Esophagus muscularis mucosa (tissue), 3 donors: ENCODE data around the gene VRK3.
"Not testable (repeated sequence)": the region's sequence is repeated elsewhere in the genome, so short reads cannot be mapped to it uniquely, and the experiment has no call there.

Experiments
- CTCF ChIP-seq, 3 experiments: fragments of 200-600 bp in 2 of 3; fragments of 450-650 bp in 1 of 3; sonication (generic) in 2 of 3; IDR thresholded peaks; one replicate each; pipeline ENCODE4 v1.5.1; 2017 to 2019; ENCODE audit warnings: antibody characterized with exemption in 3 of 3, mild to moderate bottlenecking in 2 of 3, moderate library complexity in 1 of 3
- POLR2A ChIP-seq: fragments of 450-650 bp; IDR thresholded peaks from one replicate; pipeline ENCODE4 v1.6.1; 2017; ENCODE audit warnings: antibody characterized with exemption, moderate library complexity, mild to moderate bottlenecking, low read depth
- POLR2AphosphoS5 ChIP-seq, 2 donors: sonication (generic); formaldehyde crosslinking; IDR thresholded peaks; one replicate each; pipeline ENCODE4 v1.6.1; 2017; ENCODE audit warnings: antibody characterized with exemption in 2 of 2

GRCh38 chr19:49958144-49958543, 67.0 kb downstream of the VRK3 start:
- TF ChIP-seq CTCF (IDR thresholded peaks at IDR 0.05); POLR2A; POLR2AphosphoS5 (IDR thresholded peaks at IDR 0.05): not testable (repeated sequence)
